ENCODE measurements around the gene NTHL1. TPM values are rescaled to one million over a fixed set of nuclear protein-coding genes. Genes with fewer than 3 reads are reported as not detected.

NTHL1 gene
- total and polyA plus RNA-seq, 2 donors (not counting 3 experiments of a cell fraction or from before 2014, with no cell fraction given): 39.8 to 65.8 TPM

GRCh38 chr16:2092866-2093265 lies 45.2 kb upstream of the NTHL1 start:
- Histone ChIP-seq H3K36me3 (ENCODE audit: control insufficient read depth in 2 of 2, extremely low read depth in 1 of 2, insufficient read depth in 2 of 2, low read length in 2 of 2) (peaks cover 6 to 20% of the 10 kb centered on the region in 2 experiments), H3K27ac (ENCODE audit: insufficient read depth, low read depth, low read length) (no peak overlapping the region), H3K4me3 (replicated peaks in 1 of 3; ENCODE audit: insufficient read depth in 1 of 3, low read depth in 1 of 3, low read length in 3 of 3) (no peak overlapping the region), H4K20me1 (replicated peaks; ENCODE audit: control insufficient read depth, extremely low read depth, insufficient read depth, low read length) (no peaks in the 10 kb centered on the region), H3K4me1 (ENCODE audit: control insufficient read depth, extremely low read depth, insufficient read depth, low read length) (peaks cover 5% of the 10 kb centered on the region), H3K27me3 (ENCODE audit: control insufficient read depth in 2 of 2, insufficient read depth in 2 of 2, low read length in 2 of 2) (no peaks in the 10 kb centered on the region), H3K9ac (replicated peaks; ENCODE audit: extremely low read depth, insufficient read depth, low read length) (no peak overlapping the region), H3K9me3 (replicated peaks; ENCODE audit: control insufficient read depth, insufficient read depth, low read length) (no peaks in the 10 kb centered on the region), H3K9me1 (replicated peaks; ENCODE audit: control insufficient read depth, extremely low read depth, insufficient read depth, low read length) (no peaks in the 10 kb centered on the region), H2AFZ (ENCODE audit: low read depth, low read length) (no peak overlapping the region), H3K79me2 (ENCODE audit: control insufficient read depth, insufficient read depth, low read length) (no peaks in the 10 kb centered on the region), H3K4me2 (ENCODE audit: insufficient read depth, low read length) (no peak overlapping the region)
- BruUV-seq (replicated peaks): no TSS peak
- DNase-seq (ENCODE audit: low read depth, low spot score) (no peak), FAIRE-seq (no peak)
- dilution Hi-C loops (cut with MboI; ENCODE audit: extremely low pct_ligation_motif_present, low sequenced_read_pairs): no loop called here
- CTCF ChIA-PET: interaction anchor here (4.0 kb wide), 1 partner anchor 48 kb away, joined by 36 read pairs; no protein-coding TSS in a partner anchor
- intact Hi-C loops (cut with micrococcal nuclease): no loop called here
- no peak for TF ChIP-seq GATA2 (IDR thresholded peaks at IDR 0.05; ENCODE audit: insufficient read depth, insufficient read length, low read depth, low read length)
- no peak for TF ChIP-seq POLR2AphosphoS5 (IDR thresholded peaks at IDR 0.05; ENCODE audit: insufficient read depth, low read depth, low read length)
- TF ChIP-seq MYC (IDR thresholded peaks at IDR 0.05; ENCODE audit: low read depth, low read length): no peak
- TF ChIP-seq EZH2 (IDR thresholded peaks at IDR 0.05; ENCODE audit: borderline replicate concordance, low read depth, low read length, severe bottlenecking): no peak
- no peak for TF ChIP-seq JUN (IDR thresholded peaks at IDR 0.05; ENCODE audit: borderline replicate concordance, insufficient read depth, insufficient read length, low read depth)
- no peak for TF ChIP-seq MAX (IDR thresholded peaks at IDR 0.05; ENCODE audit: insufficient read depth, insufficient read length)
- TF ChIP-seq FOS (IDR thresholded peaks at IDR 0.05; ENCODE audit: borderline replicate concordance, insufficient read depth, low read length): no peak
- TF ChIP-seq POLR2A (IDR thresholded peaks at IDR 0.05; ENCODE audit: low read depth, low read length): no peak
- no peak for TF ChIP-seq CTCF (IDR thresholded peaks at IDR 0.05; ENCODE audit: extremely low read depth in 1 of 2, insufficient read depth in 1 of 2, low read depth in 1 of 2, low read length in 2 of 2)
- POLR2A ChIA-PET: no interaction called here

All from endothelial cell of umbilical vein (primary cell).